IgD-negative memory B cell (primary cell): ENCODE data around the gene ZBED1. TPM values are rescaled to one million over a fixed set of nuclear protein-coding genes. Genes with fewer than 3 reads are reported as not detected.
"Not testable (repeated sequence)": the region's sequence is repeated elsewhere in the genome, so short reads cannot be mapped to it uniquely, and the experiment has no call there.

Source experiments
- H3K27ac Mint-ChIP-seq, 3 donors: one replicate each; pipeline ENCODE4 v1.8.0; 2020 to 2022; ENCODE audit warnings: mild to moderate bottlenecking in 3 of 3, mixed read lengths in 3 of 3, moderate library complexity in 1 of 3
- H3K27me3 Mint-ChIP-seq: one replicate; pipeline ENCODE4 v1.8.0; 2021; ENCODE audit warnings: mixed read lengths
- H3K36me3 Mint-ChIP-seq: one replicate; pipeline ENCODE4 v1.8.0; 2020; ENCODE audit warnings: mild to moderate bottlenecking, mixed read lengths
- H3K4me1 Mint-ChIP-seq, 3 donors: one replicate each; pipeline ENCODE4 v1.8.0; 2020 to 2022; ENCODE audit warnings: mixed read lengths in 3 of 3, mild to moderate bottlenecking in 1 of 3
- H3K4me3 Mint-ChIP-seq, 4 donors: one replicate each; pipeline ENCODE4 v1.8.0; 2020 to 2022; ENCODE audit warnings: mild to moderate bottlenecking in 4 of 4, mixed read lengths in 4 of 4, moderate library complexity in 3 of 4
- H3K9me3 Mint-ChIP-seq, 3 donors: one replicate each; pipeline ENCODE4 v1.8.0; 2020 to 2021; ENCODE audit warnings: mixed read lengths in 3 of 3, mild to moderate bottlenecking in 1 of 3
- polyA plus RNA-seq: library from polyadenylated mRNA; unstranded; fragments of 300-500 nt; fragmentation: Illumina TruSeq; gene quantifications from one replicate; pipeline ENCODE4 v1.2.3, GENCODE V29; 2021

Gene ZBED1
- polyA plus RNA-seq, 1 donor from 2014 or later, result 45.0 TPM

DNA sequence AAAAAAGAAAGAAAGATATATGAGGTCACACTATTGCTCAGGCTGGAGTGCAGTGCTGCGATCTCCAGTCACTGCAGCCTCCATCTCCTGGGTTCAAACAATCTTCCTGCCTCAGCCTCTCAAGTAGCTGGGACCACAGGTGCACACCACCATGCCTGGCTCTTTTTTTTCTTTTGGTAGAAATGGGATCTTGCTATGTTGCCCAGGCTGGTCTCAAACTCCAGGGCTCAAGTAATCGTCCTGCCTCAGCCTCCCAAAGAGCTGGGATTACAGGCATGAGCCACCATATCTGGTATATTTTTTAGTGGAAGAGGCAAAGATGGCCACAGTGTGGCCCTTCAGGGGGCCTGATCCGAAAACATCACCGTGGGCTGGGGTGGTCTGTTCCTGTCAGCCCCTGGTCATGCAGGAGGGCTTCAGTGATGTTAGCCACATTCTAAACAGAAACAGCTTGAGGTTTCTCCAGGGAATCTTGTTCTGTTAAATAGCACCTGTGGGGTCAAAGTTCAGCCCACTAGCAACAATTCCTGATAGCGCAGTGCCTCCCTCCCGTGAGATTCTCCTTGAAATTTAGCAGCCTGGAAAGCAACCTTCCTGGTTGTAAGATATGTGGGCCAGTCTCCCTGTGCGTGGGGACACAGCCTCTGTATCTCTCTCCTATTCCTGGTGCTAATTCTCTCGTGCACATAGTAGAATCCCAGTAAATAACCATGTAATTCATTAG is 7.3 kb upstream of the ZBED1 start:
- Mint-ChIP-seq H3K4me3 (no peak overlapping the region), H3K27ac (no peak overlapping the region), H3K4me1 (peaks cover 3 to 5% (median 4%) of the 10 kb centered on the region in 3 donors), H3K27me3 (no peaks in the 10 kb centered on the region), H3K9me3 (no peaks in the 10 kb centered on the region), H3K36me3 (no peaks in the 10 kb centered on the region)

GRCh38 chrX:2507196-2507595 is 6.4 kb upstream of the ZBED1 start:
- H3K27ac Mint-ChIP-seq, result no peak overlapping the region
- H3K4me3 Mint-ChIP-seq, result no peak overlapping the region
- no peaks in the 10 kb centered on the region for H3K36me3 Mint-ChIP-seq
- no peaks in the 10 kb centered on the region for H3K9me3 Mint-ChIP-seq
- no peaks in the 10 kb centered on the region for H3K27me3 Mint-ChIP-seq
- peaks cover 3 to 6% (median 5%) of the 10 kb centered on the region in 3 donors for H3K4me1 Mint-ChIP-seq

DNA sequence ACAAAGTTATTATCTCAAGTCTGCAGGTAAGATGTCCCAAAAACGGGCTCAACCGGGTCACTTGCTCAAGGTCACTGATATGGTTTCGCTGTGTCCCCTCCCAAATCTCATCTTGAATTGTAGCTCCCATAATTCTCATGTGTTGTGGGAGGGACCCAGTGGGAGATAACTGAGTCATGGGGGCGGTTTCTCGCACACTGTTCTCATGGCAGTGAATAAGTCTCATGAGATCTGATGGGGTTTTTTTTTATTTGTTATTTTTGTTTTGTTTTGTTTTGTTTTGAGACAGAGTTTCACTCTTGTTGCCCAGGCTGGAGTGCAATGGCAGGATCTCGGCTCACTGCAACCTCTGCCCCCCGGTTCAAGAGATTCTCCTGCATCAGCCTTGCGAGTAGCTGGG is 4.6 kb upstream of the ZBED1 start:
- peak overlapping the region in 1 of 4 donors; percentile 8 for H3K4me3 Mint-ChIP-seq
- peak overlapping the region in 1 of 3 donors; percentile 76 for H3K27ac Mint-ChIP-seq
- H3K4me1 Mint-ChIP-seq, H3K27me3 Mint-ChIP-seq, H3K9me3 Mint-ChIP-seq, H3K36me3 Mint-ChIP-seq: not testable (repeated sequence)

DNA sequence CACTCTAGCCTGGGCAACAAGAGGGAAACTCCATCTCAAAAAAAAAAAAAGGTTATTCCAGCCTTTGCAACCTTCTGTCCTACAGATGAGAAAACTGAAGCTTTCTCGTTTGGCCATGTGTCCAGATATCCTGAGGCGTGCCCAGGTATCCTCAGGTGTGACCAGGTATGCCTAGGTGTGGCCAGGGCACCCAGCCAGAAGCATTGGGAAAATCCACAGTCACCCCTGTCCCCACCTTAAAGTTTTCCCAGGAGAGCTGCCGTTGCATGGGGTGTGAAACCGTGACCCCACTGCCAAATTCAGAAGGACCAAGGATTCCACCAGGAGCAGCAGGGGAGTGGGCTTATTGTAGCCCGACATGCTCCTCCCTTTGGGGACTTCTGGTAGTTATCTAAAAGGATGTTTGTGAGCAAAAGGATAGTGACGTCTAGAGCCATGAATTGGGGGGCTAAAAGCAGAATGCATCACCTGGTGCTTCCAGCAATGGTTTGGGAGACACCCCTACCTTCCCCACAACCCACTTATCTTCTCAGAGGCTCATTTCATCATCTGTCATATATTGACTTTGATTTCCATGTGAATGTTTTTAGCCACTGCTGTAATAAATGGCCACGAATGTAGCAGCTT is 4.0 kb upstream of the ZBED1 start:
- Mint-ChIP-seq H3K4me3 (peak overlapping the region in 1 of 4 donors; percentile 8), H3K4me1 (peaks cover under 1 to 4% (median 4%) of the 10 kb centered on the region in 3 donors), H3K36me3 (no peaks in the 10 kb centered on the region), H3K9me3 (no peaks in the 10 kb centered on the region), H3K27me3 (no peaks in the 10 kb centered on the region), H3K27ac (peak overlapping the region in 1 of 3 donors; percentile 35)

DNA sequence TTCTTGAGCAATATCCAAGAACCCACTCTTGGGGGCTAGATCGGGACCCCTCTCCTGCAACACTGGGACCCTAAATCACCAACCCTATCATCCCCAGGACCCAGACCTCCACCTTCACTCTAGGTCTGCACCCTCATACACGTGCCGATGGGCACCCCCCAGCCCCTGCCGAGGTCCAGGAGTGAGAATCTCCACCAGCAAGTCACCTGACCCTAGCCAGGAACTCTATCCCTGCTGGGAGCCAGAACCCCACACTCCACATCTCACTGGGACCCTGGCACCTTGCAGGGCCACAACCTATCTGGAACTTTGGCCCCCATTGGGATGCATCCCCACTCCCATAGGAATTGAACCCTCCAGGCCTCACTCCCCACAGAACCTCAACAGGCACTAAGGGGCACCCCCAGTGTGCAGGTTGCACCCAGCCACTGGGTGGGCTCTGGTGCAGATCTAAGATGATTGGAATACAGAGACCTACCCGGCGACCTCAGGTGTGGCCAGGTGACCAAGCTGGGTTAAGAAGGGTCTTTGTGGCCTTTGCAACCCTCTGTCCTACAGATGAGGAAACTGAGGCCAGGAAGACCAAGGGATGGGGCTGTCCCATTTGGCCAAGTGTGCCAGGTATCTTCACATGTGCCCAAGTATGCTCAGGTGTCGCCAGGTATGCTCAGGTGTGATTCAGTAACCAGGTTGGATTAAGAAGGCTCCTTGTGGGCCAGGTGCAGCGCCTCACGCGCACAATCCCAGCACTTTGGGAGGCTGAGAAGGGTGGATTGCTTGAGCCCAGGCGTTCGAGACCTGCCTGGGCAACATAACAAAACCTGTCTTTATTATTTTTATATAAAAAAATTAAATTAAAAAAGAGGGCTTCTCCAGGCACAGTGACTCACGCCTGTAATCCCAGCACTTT is 3.1 kb upstream of the ZBED1 start:
- H3K27ac Mint-ChIP-seq, result peak overlapping the region; percentile 35 to 92 (median 64)
- H3K4me3 Mint-ChIP-seq, result peak overlapping the region in 3 of 4 donors; percentile 27 to 73 (median 46)
- H3K36me3 Mint-ChIP-seq, result no peaks in the 10 kb centered on the region
- H3K4me1 Mint-ChIP-seq, result peaks cover 2 to 13% (median 13%) of the 10 kb centered on the region in 3 donors
- no peaks in the 10 kb centered on the region for H3K9me3 Mint-ChIP-seq
- H3K27me3 Mint-ChIP-seq, result no peaks in the 10 kb centered on the region

DNA sequence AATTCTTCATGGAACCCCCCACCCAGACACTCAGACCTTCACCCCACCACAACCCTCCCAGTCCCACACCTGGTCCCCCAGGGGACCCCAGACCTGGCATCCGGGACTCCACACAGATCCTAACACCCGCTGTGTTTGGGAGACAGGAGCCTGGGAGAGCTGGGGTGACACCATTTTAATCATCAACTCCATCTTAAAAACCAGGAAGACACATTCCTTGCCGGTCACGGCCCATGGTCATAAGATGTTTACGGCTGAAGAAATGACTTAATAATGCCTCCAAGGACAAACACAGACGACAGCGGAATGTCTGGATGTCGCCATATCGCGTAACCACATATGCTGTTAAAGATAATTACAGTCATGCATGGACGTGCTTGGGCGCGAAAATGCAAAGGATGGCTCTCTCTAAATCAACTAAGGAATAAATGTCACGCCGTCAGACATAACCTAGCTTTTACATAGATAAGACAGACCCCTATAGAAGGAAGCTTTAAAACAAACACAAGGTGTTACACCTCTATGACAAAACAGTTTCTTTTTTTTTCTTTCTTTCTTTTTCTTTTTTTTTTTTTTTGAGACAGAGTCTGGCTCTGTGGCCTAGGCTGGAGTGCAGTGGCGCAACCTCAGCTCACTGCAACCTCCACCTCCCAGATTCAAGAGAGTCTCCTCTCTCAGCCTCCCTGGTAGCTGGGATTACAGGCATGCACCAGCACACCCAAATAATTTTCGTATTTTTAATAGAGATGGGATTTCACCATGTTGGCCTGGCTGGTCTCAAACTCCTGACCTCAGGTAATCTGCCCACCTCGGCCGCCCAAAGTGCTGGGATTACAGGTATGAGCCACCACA is 2.1 kb upstream of the ZBED1 start:
- H3K4me1 Mint-ChIP-seq, result peaks cover 10 to 21% (median 21%) of the 10 kb centered on the region in 3 donors
- no peaks in the 10 kb centered on the region for H3K27me3 Mint-ChIP-seq
- H3K36me3 Mint-ChIP-seq, result no peaks in the 10 kb centered on the region
- peak overlapping the region; percentile 30 to 90 (median 52) for H3K4me3 Mint-ChIP-seq
- no peaks in the 10 kb centered on the region for H3K9me3 Mint-ChIP-seq
- peak overlapping the region; percentile 64 to 78 (median 73) for H3K27ac Mint-ChIP-seq

DNA sequence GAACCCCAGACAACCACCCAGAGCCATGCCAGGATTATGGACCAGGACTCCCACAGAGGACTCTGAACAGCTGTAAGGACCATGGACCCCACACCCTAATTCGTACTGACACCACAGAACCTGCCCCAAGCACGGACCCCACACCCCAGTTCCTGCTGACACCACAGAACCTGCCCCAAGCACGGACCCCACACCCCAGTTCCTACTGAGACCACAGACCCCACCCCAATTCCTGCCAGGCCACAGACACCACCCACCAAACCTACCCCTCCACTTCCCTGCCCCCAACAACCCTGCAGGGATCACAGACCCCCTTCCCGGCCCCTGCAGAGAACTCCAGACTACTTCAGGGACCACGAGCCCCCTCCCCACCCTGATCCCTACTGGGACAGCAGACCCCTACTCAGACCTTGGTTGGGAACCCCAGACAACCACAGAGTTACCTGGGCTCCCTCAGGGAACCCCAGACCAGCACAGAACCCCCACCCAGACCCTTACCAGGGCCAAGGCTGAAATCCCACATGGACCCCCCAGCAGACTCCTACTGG is 1.4 kb upstream of the ZBED1 start:
- Mint-ChIP-seq H3K9me3 (no peaks in the 10 kb centered on the region), H3K4me1 (peaks cover 17 to 26% (median 25%) of the 10 kb centered on the region in 3 donors), H3K4me3 (peak overlapping the region; percentile 69 to 90 (median 77)), H3K36me3 (no peaks in the 10 kb centered on the region), H3K27ac (peak overlapping the region in 1 of 3 donors; percentile 73), H3K27me3 (no peaks in the 10 kb centered on the region)

DNA sequence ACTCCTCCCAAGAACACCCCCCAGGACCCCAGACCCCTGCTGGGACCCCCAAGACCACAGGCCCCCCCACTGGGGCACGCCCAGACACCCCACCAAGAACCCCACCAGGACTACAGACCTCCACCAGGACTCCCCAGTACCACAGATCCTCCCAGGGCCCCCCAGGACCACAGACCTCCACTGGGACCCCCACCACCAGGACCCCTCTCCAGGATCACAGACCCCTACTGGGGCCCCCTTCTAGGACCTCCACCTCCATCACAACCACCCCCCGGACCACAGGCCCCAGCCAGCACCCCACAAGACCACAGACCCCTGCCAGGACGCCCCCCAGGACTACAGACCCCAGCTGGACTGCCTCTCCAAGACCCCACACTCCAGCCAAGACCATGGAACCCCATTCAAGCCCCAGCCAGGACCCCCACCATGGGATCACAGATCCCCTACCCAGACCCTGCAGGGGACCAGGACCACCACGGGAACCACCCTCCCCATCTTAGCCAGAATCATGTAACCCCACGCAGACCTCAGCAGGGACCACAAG is 855 bp upstream of the ZBED1 start:
- Mint-ChIP-seq H3K36me3 (no peaks in the 10 kb centered on the region), H3K4me3 (peak overlapping the region; percentile 69 to 90 (median 78))

DNA sequence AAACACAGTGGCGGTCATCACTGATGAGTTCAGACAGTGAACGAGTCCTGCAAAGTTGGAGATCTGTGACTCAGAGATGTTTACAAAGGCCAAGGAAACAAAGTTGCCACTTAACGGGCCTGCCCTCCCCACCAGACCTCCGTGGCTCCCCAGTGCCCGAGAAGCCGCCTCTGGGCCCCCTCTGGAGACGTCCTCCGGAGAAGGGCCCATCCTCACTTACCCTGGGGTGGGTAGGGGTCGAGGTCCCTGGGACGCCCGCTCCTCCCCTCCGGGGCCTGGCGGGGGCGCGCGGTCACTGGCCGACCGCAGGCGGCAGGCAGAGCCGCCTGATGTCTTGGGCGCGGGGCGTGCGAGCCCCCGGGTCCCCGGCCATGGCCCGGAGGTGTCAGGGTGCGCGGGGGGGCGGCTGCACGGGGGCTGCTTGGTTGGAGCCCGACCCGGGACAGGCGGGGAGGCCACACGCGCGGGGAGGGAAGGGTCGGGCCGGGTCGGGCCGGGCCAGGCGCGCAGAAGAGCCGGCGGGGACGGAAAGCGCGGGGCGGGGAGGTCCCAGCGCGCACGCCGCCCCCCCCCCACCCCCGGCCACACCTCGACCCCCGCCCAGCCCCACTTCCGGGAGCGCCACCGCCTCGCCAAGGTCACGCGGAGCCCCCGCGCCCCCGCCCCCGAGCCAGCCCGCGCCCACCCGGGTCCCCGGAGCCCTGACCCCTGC is 529 bp downstream of the ZBED1 start:
- peak overlapping the region in 2 of 3 donors; percentile 81 to 88 for H3K27ac Mint-ChIP-seq
- H3K4me3 Mint-ChIP-seq, result peak overlapping the region; percentile 82 to 92 (median 89)
- peaks cover 17 to 28% (median 24%) of the 10 kb centered on the region in 3 donors for H3K4me1 Mint-ChIP-seq
- no peaks in the 10 kb centered on the region for H3K36me3 Mint-ChIP-seq
- no peaks in the 10 kb centered on the region for H3K27me3 Mint-ChIP-seq
- H3K9me3 Mint-ChIP-seq, result no peaks in the 10 kb centered on the region

More for the DNA sequence above, 855 bp upstream of the ZBED1 start:
- Mint-ChIP-seq H3K9me3 (no peaks in the 10 kb centered on the region), H3K4me1 (peaks cover 17 to 26% (median 25%) of the 10 kb centered on the region in 3 donors), H3K27ac (peak overlapping the region in 1 of 3 donors; percentile 50), H3K27me3 (no peaks in the 10 kb centered on the region)

DNA sequence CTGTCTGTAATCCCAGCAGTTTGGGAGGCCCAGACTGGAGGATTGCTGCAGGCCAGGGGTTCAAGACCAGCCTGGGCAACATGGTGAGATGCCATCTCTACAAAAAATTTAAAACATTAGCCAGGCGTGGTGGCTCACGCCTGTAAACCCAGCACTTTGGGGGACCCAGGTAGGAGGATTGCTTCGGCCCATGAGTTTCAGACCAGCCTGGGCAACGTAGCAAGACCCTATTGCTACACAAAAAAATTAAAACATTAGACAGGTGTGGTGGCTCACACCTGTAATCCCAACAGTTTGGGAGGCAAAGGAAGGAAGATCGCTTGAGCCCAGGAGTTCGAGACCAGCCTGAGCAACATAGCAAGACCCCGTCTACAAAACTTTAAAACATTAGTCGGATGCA is 1.3 kb downstream of the ZBED1 start:
- H3K36me3 Mint-ChIP-seq, result no peaks in the 10 kb centered on the region
- no peaks in the 10 kb centered on the region for H3K9me3 Mint-ChIP-seq
- H3K4me1 Mint-ChIP-seq, result peaks cover 17 to 28% (median 24%) of the 10 kb centered on the region in 3 donors
- peak overlapping the region; percentile 82 to 92 (median 89) for H3K4me3 Mint-ChIP-seq
- no peaks in the 10 kb centered on the region for H3K27me3 Mint-ChIP-seq
- H3K27ac Mint-ChIP-seq, result peak overlapping the region; percentile 5 to 88 (median 81)

- no peaks in the 10 kb centered on the region for H3K27me3 Mint-ChIP-seq
- no peaks in the 10 kb centered on the region for H3K9me3 Mint-ChIP-seq
- H3K4me3 Mint-ChIP-seq, result peak overlapping the region; percentile 82 to 92 (median 89)
- H3K36me3 Mint-ChIP-seq, result no peaks in the 10 kb centered on the region
- H3K4me1 Mint-ChIP-seq, result peaks cover 17 to 28% (median 24%) of the 10 kb centered on the region in 3 donors
- H3K27ac Mint-ChIP-seq, result peak overlapping the region; percentile 5 to 88 (median 69)
Observed at GRCh38 chrX:2498781-2499302, 1.9 kb downstream of the ZBED1 start.

- H3K36me3 Mint-ChIP-seq, result no peaks in the 10 kb centered on the region
- H3K4me1 Mint-ChIP-seq, result peaks cover 17 to 28% (median 24%) of the 10 kb centered on the region in 3 donors
- H3K9me3 Mint-ChIP-seq, result no peaks in the 10 kb centered on the region
- H3K27me3 Mint-ChIP-seq, result no peaks in the 10 kb centered on the region
- peak overlapping the region; percentile 21 to 92 (median 66) for H3K4me3 Mint-ChIP-seq
- peak overlapping the region; percentile 5 to 88 (median 69) for H3K27ac Mint-ChIP-seq
Observed at GRCh38 chrX:2497961-2498780, 2.6 kb downstream of the ZBED1 start.
